Right atrium auricular region (tissue), 2 donors: ENCODE measurements around the gene ZNF574. TPM values are rescaled to one million over a fixed set of nuclear protein-coding genes. Genes with fewer than 3 reads are reported as not detected.

Experiments used
- DNase-seq: peaks from one replicate; pipeline ENCODE4 v3.0.0-alpha.2; 2019; ENCODE audit warnings: low spot score
- H3K27ac ChIP-seq, 2 donors: fragments of 200-600 bp; sonication (generic); 1 replicate in 1 of 2; 2 replicates in 1 of 2; pipeline ENCODE4 v1.5.1; 2016 to 2019
- H3K27me3 ChIP-seq, 2 donors: fragments of 200-600 bp; sonication (generic); one replicate each; pipeline versions ENCODE4 v1.5.1 to v1.6.0; 2017 to 2019
- H3K36me3 ChIP-seq: fragments of 200-600 bp; sonication (generic); one replicate; pipeline ENCODE4 v1.5.1; 2016
- H3K4me1 ChIP-seq, 2 donors: fragments of 200-600 bp; sonication (generic); one replicate each; pipeline versions ENCODE4 v1.5.1 to v1.6.0; 2017 to 2019
- H3K4me3 ChIP-seq, 2 donors: fragments of 200-600 bp; sonication (generic); 1 replicate in 1 of 2; 2 replicates in 1 of 2; pipeline ENCODE4 v1.5.1; 2017 to 2019; ENCODE audit warnings: mild to moderate bottlenecking in 1 of 2, moderate library complexity in 1 of 2
- H3K9me3 ChIP-seq, 2 donors: fragments of 200-600 bp; sonication (generic); one replicate each; pipeline ENCODE4 v1.5.1; 2019
- total RNA-seq, 2 donors: library from RNA; depleted of rRNA; stranded (reverse); fragments of >200 nt; gene quantifications; one replicate each; pipeline ENCODE4 v1.1.0, GENCODE V29; 2016
- TF ChIP-seq, protein P1 (sequence below), 2 donors: fragments of 200-600 bp; sonication (generic); IDR thresholded peaks; one replicate each; pipeline ENCODE4 v1.5.1; 2019; ENCODE audit warnings: antibody characterized with exemption in 2 of 2

The ZNF574 gene
- total RNA-seq, 2 donors from 2014 or later = 8.1 to 13.6 TPM

- Histone ChIP-seq H3K4me3 (no peak overlapping the region), H3K27me3 (peaks cover 0 to 6% of the 10 kb centered on the region in 2 donors), H3K9me3 (no peaks in the 10 kb centered on the region), H3K36me3 (no peaks in the 10 kb centered on the region), H3K4me1 (peaks cover 0 to 11% of the 10 kb centered on the region in 2 donors), H3K27ac (no peak overlapping the region)
- no peak for DNase-seq
- TF ChIP-seq, protein P1, sequence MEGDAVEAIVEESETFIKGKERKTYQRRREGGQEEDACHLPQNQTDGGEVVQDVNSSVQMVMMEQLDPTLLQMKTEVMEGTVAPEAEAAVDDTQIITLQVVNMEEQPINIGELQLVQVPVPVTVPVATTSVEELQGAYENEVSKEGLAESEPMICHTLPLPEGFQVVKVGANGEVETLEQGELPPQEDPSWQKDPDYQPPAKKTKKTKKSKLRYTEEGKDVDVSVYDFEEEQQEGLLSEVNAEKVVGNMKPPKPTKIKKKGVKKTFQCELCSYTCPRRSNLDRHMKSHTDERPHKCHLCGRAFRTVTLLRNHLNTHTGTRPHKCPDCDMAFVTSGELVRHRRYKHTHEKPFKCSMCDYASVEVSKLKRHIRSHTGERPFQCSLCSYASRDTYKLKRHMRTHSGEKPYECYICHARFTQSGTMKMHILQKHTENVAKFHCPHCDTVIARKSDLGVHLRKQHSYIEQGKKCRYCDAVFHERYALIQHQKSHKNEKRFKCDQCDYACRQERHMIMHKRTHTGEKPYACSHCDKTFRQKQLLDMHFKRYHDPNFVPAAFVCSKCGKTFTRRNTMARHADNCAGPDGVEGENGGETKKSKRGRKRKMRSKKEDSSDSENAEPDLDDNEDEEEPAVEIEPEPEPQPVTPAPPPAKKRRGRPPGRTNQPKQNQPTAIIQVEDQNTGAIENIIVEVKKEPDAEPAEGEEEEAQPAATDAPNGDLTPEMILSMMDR (IDR thresholded peaks at IDR 0.05) = no peak
Measured at GRCh38 chr19:42095142-42095813, 19.3 kb downstream of the ZNF574 start.

- H3K9me3 ChIP-seq = no peaks in the 10 kb centered on the region
- H3K36me3 ChIP-seq = no peaks in the 10 kb centered on the region
- H3K27ac ChIP-seq = no peak overlapping the region
- DNase-seq = no peak
- H3K27me3 ChIP-seq = peaks cover 0 to 6% of the 10 kb centered on the region in 2 donors
- no peak overlapping the region for H3K4me3 ChIP-seq
- H3K4me1 ChIP-seq = peaks cover 0 to 11% of the 10 kb centered on the region in 2 donors
- TF ChIP-seq, protein P1 (IDR thresholded peaks at IDR 0.05) = no peak
Measured at GRCh38 chr19:42095814-42096230, 19.9 kb downstream of the ZNF574 start.

DNA sequence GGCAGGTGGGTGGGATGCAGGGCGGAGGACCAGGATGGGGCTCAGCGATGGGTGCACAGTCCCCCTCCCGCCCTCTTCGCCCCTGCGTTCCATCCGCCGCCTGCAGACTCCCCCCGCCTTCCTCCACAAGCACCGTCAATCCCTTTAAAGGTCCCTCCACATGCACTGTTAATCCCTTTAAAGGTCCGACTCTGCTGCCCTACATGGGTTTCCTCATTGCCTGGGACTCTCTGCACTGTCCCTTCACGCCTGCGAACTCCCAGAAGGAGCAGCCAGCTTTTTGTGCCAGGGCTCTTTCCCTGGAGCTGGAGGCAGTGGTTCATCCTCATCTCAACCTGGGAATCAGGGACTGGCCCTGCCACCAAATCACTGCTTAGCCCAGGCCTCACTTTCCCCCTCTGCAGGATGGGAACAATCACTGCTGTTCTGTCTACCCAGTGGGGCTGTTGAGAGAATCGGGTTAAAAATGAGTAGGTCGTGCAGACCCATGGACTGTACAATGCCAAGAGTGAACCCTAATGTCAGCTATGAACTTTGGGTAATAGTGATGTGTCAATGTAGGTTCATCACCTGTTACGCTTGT lies 20.4 kb downstream of the ZNF574 start:
- no peaks in the 10 kb centered on the region for H3K36me3 ChIP-seq
- H3K27me3 ChIP-seq = peaks cover 0 to 6% of the 10 kb centered on the region in 2 donors
- H3K4me1 ChIP-seq = peaks cover 0 to 11% of the 10 kb centered on the region in 2 donors
- H3K4me3 ChIP-seq = no peak overlapping the region
- H3K27ac ChIP-seq = no peak overlapping the region
- DNase-seq = no peak
- no peaks in the 10 kb centered on the region for H3K9me3 ChIP-seq
- TF ChIP-seq, protein P1 (IDR thresholded peaks at IDR 0.05) = no peak

DNA sequence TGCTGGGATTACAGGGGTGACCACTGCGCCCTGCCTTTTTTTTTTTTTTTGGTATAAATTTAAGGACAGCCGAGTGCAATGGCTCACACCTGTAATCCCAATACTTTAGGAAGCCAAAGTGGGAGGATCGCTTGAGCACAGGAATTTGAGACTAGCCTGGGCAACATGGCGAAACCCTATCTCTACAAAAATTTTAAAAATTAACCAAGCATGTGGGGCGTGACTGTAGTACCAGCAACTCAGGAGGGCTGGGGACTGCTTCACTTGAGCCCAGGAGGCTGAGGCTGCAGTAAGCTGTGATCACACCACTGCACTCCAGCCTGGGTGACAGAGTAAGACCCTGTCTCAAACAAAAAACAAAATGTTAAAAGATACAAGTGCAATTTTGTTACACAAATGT lies 21.5 kb downstream of the ZNF574 start:
- no peaks in the 10 kb centered on the region for H3K36me3 ChIP-seq
- H3K27ac ChIP-seq = no peak overlapping the region
- TF ChIP-seq, protein P1 (IDR thresholded peaks at IDR 0.05) = no peak

DNA sequence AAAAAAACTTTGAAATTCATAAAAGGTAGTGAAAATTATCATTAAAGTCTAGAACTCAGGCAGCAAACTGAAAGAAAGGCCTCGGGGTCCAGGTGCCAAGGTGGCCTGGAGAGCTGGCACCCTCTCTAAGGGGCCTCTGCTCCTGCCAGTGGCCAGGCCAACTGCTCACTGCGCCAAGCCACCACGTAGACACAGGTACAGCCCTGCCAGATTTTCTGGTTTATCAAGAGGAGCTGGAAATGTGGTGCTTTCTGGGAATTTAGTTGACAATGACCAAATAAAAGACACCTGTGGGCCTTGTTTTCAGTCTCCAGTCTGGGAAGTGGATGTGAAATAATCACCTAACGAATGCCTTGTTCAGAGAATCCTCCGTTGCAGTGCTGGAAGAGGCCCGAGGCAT lies 22.8 kb downstream of the ZNF574 start:
- no peak overlapping the region for H3K4me3 ChIP-seq
- DNase-seq = no peak
- H3K27me3 ChIP-seq = peaks cover 0 to 6% of the 10 kb centered on the region in 2 donors
- no peak overlapping the region for H3K27ac ChIP-seq
- H3K4me1 ChIP-seq = peaks cover 0 to 6% of the 10 kb centered on the region in 2 donors
- H3K9me3 ChIP-seq = no peaks in the 10 kb centered on the region
- TF ChIP-seq, protein P1 (IDR thresholded peaks at IDR 0.05) = no peak
- H3K36me3 ChIP-seq = no peaks in the 10 kb centered on the region

More for the DNA sequence above, 21.5 kb downstream of the ZNF574 start:
- peaks cover 0 to 6% of the 10 kb centered on the region in 2 donors for H3K4me1 ChIP-seq
- peaks cover 0 to 6% of the 10 kb centered on the region in 2 donors for H3K27me3 ChIP-seq
- no peak for DNase-seq
- H3K9me3 ChIP-seq = no peaks in the 10 kb centered on the region
- no peak overlapping the region for H3K4me3 ChIP-seq
